Central memory CD4-positive, alpha-beta T cell (primary cell): Measurements from ENCODE around the gene PITX1.

ENCODE experiments used
- DNase-seq: peaks from one replicate; pipeline ENCODE4 v3.0.0; 2022

Gene PITX1

DNA sequence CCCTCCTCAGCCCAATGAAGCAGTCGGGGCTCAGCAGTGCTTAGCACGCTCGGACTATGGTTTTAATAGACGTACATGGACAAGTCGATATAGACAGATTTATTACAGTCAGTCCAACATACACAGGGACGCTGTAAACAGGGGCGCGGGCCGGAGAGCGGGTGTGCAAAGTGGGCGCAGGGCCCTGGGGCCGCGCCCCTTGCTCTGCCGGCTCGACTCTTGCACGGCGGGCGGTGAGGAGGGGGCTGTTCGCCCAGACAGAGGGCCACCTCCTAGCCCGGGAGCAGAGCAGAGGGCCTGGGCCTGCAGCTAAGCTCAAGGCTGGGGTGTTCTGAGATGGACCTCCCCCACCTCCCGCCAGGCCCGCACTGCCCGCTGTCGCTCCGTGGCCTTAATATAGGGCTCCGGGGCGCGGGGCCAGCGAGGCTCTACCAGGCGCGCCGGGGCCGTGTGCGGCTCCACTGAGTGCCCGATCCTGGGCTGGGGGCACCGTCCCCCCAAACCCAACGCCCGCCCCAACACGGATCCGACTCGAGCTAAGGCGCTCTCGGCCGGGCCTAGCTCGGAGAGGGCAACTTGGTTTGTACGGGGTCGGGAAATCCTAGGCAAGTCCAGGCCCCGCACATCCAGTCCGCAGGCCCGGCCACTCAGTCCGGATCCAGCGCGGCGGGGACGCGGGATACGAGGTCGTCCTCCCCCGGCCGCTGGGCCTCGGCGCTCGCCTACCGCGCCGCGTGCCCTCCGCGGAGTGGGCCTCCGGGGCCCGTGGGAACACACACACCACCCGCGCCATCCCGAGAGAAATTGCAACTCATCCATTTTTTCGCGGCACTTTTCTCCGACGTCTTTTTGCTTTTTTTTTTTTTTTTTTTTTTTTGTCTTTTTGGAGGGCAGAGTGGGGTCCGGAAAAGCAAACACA is 6.1 kb downstream of the PITX1 start:
- no peak for DNase-seq

DNA sequence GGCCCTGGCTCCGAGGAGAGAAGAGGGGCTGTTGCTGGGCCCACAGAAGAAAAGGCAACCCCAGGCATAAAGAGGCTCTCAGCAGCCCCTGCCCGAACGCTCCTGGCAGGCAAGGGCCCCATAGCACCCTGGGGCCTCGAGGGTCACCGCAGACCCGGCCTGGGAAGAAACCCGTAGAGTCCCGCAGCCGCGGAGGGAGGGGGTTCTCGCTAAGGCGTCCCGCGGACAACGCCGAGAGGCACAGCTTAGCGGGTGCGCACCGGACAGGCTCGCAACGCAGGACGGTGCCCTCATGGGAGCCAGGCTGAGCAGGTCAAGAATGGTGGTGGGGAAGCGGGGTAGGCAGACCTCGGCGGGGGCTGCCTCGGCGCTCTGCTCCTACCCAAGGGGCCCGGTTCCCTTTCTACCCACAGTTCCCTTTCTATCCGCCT is 6.7 kb downstream of the PITX1 start:
- DNase-seq = no peak

DNA sequence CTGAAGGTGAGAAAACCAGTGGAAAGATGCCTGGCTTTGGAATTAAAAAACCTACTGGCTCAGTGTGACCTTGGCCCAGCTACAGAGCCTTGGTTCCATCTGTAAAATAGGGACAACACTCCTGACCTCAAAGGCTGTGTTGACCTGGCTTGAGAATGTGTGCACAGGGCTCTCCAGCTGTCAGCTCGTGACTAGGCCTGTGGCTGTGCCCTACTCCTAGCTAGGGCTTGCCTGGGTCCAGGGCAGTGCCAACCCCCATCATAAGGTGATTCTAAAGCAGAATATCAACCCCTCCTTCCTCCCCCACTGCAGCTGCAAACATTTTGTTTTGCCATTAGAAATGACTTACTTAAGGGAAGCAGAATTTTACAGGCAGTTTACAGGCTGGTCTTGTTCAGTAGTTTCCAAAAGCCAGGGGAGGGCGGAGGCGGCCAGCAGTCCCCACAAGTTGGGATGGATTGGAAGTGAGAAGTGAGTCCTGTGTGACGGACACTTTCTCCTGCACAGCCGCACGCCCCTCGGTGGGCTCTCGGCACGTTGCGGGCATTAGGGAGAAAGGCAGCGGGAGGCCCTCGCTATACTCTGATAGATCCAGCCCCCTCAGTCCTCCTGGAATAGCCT is 7.3 kb downstream of the PITX1 start:
- DNase-seq = no peak

DNA sequence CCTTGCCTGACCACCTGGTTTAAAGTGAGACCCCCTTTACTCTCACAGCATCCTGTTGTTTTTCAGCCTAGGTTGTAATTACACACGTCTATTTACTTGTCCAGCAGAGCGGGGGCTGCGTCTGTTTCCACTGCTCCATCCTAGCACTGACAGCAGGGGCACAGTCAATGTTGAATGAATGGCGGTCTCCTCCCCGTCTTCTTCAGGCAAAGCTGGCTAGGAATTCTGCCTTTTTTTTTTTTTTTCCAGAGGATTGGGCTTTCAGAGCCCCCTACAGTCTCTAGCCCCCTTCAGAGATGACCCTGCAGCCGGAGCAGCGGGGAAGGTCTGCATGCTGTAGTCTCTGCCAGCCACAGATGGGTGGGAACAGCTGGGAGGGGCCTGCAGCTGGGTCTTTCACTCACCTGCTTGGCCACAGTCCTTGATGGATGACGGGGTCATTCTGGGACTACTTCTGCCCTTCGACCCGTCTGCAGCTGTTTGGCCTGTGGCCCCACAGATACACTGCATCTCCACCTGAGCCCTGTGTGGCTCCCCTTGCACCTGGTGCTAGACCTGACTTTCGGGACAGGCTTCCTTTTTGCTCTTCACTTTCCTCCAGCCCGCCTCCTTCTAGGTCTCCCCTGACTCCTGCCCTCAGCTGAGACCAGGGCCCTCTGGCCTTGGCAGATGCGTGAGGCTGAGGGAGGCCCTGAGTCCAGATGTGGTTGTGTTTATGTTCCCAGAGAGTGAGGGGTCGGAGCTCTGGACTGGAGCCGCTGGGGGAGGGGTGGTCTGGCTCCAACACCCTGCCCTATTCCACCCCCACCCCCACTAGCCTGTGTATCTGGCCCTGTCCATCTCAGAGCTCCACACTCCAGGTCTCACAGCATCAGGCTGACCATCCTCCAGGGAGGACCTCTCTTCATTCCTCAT is 8.0 kb downstream of the PITX1 start:
- DNase-seq = no peak

DNA sequence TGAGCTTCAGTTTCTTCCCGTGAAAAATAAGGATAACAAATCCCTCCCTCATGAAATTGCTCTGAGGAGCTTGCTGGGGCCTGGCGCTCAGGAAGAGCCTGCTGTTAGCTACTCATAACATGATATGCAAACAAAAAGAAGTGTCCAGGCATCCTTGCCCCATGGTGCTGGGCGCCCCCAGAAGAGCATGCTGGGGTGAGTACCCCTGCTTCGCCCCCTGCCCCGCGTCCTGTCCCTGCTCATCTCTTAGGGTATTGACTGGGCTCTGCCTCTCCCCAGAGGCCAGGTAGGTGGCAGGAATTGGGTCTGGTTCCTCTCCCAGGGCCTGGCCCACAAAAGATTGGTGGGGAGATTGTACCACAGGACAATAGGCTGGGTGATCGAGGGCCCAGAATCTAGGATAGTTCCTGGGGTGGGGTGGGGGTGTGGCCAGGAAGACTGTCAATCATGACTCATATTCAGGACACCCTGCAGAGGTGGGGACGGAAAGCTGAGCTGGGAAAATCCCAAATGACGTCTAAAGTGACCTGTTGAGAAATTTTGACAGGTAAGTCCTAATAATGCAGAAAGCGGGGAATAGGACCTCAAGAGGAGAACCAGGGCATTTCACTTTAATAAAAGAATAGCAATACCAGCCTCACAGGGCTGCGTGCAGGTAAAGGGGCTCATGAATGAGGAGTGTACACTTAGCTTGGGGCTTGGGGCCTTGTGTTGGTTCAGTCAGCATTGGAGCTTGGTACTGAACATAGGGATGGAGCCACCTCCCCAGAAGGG is 8.9 kb downstream of the PITX1 start:
- DNase-seq = no peak

DNA sequence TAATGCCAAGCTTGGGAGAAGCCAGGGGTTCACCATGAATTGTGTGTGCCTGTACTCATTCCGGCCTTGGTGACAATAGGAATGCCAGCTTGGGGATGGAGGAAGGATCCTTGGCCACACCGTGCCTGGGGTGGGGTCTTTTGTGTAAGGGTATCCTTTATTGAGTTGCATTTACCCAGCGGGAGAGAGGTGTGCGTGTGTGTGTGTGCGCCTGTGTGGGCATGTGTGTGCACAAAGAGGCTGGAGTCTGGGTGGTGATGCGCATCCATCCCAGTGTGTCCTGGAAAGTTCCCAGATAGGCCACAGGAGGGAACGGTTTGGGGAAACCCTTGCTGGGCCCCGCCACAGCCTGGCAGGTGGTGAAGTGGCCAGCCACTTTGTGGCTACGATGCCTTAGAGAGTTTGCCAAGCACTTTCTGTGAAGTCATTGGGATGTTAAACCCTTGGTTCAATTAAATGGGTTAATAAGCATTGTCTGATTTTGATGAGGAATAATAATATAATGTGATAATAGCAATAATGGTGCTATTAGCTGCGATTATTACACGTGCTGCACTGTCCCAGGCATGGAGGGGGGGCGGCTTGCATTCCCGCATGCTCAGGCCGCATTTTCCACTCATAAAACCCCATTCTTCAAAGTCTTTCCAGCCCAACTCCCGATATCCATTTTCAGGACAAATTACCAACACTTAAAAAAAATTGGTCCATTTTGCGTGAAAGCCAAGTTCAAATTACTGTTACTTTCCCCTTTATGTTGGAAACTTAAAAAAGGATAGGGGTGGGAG is 13.7 kb downstream of the PITX1 start:
- no peak for DNase-seq

DNA sequence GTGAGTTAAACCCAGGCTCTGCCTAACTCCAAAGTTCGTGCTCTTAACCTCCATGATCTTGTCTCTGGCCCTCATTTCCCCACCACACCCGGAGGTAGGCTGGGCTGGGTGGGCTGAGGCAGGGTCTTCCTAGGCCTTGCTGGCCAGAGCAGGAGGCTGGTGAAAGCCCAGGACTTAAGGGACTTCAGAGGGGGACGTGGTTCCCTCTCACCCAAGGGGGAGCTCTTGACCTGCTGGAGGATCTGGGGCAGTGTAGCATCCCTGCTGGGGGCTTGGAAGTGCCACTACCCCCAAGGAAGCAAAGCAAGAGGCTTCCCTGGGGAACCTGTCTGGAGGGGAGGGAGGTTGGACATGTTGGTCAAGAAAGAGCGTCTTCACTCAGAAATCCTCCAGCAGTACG is 14.7 kb downstream of the PITX1 start:
- DNase-seq = no peak

DNA sequence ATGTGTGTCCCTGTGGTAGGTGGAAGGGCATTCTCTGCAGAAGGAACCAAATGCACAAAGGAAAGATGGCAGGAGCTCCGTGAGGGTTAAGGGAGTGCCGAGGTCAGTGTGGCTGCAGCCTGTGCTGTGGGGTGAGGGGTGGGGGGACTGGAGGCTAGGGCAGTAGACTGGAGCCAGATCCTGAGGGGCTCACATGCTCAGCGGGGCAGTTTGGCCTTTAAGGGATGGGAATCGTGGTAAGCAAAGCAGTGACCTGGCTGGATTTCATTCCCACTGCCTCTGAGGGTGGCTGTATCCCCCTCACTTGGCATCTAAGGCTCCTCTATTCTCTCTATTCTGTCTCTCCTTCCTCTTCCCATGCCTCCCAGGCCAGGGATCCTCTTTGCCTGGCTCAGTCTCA is 15.6 kb downstream of the PITX1 start:
- DNase-seq = no peak

DNA sequence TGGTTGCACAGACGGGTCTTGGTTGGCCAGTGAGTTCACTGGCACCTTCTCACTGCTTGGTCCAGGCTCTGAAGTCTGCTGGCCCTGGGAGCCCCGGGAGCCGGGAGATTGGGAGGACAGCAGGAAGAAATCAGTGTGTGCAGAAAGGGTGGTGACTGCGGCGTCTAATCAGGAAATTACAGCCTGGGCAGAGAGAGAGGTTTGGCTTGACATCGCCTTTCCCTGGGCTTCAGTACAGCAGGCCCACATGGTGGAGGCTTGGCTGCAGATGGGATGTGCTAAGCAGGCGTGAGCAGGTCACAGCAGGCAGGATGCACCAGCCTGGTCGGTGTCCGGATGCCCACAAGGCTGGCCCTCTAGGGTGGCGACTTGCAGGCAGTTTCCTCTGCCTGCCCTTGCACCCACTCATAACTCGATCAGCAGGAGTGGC is 17.2 kb downstream of the PITX1 start:
- DNase-seq = no peak

DNA sequence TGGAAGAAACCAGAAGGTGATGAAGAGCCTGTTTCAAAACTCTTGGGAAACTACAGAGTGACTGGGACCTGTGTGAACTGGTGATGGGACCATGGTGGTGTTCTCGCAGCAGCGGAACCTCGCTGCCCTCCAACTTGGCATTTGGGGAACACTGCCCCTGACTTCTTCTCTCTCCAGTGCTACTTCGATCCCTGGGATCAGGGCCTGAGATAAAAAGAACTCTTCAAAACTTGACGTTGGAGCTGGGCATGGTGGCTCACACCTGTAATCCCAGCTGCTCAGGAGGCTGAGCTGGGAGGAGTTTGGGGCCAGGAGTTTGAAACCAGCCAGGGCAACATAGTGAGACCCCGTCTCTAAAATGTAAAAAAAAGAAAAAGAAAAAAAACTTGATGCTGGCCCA is 18.1 kb downstream of the PITX1 start:
- DNase-seq = no peak

DNA sequence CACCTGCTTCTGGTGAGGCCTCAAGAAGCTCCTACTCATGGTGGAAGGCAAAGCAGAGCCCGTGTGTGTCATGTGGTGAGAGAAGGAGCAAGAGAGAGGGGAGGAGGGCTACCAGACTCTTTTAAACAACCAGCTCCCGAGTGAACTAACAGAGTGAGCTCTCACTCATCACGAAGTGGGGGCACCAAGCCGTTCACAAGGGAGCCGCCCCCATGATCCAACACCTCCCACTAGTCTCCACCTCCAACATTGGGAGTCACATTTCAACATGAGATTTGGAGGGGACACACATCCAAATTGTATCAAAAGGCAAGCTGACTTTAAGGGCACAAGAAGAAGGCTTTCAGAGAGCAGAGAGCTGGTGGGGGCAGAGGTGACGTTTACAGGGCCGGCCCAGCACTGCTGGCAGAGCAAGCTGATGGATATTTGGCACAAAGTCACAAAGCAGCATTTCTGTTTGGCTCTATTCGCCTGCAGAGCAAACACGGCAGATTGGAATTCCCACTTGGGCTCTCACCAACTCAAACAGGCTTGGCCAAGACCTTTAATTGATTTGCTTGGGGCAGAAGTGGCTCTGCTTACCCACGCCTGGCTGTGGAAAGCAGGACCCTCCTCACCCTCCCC is 20.0 kb downstream of the PITX1 start:
- DNase-seq = no peak

DNA sequence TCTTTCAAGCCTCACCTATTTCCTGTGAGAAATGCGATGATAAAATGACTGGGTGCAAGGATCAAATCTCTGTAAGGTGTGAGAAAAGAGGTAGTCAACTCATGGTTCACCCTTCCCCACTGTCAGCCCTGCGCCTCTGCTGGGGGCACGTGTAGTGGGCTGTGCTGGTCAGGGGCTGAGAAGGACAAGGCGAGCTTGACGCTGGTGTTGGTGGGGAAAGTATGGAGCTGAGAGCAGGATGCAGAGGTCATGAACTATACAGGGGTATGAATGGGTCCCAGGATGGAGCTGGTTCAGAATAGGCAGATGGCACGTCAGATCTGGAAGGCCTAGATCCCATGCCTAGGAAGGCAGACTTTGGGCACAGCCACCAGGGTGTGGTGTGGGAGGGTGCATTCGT is 20.6 kb downstream of the PITX1 start:
- DNase-seq = no peak

DNA sequence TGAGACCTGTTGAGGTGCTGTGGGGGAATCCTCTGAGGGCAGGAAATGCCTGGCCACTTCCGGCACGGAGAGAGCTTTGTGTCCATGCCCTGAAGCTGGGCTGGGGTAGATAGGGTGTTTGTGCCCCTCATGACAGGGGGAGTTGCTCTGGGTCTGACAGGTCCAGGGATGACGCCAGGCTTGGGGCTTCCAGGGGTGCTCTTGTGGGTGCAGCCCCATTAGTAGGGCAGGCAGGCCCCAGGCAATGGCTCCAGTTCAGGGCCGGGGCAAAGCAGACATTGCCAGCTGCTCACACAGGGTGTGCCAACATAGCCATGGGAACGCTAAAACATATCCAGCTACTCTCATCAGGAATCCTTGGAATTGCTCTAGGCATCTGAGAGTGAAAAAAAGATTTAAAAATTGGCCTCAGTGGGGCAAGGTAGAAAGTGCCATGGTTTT is 21.1 kb downstream of the PITX1 start:
- no peak for DNase-seq

DNA sequence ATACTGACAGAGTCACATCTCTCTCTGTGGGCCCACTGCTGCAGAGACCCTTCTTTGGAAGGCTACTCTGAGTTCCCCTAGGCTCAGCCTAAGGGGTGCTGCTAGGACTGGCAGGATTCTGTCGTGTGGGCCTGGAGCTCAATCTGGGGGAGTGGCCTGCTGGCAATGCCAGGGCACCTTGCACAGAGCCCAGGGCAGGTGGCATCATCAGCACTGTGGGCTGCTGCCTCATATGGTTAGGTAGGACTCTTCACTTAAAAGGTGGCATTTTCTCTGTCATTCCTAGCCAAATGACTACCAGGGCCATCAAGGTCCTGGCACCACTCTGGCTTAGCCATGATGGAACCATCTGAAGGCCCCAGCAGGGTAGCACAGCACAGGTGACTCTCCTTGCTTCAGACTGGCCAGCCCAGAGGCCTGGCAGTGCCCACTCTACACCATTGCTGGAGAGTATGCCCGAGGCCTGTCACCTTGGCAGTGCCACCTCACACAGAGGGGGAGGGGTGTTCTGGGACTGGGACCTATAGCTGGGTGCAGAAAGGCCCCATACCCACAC is 21.9 kb downstream of the PITX1 start:
- DNase-seq = no peak

DNA sequence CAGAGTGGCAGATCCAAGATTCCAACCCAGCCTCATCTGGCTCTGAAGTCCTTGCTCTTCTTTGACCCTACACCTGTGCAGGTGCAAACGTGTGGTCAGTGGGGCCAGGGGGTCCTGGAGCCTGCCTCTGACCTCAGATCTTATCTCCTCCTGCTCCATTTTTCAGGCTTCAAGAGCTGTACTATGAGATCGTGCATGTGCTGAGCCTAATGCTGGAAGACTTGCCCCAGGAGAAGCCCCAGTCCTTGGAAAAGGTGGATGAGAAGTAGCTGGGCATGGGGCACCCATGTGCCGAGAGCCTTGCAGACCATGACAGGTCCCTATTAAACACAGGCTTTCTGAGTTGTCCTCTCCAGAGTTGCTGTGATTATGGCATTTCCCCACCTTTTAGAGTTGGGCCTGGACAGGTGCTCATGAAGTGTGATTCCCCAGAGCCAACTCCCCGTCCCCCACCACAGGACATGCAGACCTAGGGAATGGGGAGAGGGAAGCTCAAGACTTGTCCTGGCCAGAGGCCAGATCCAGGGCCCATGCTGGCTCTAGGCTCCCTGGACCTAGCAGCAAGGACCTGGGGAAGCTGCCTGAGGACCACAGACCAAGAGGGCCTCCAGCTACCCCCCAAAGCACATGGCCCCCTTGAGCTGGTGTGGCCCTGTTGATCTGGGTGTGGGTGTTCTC is 22.5 kb downstream of the PITX1 start:
- DNase-seq = no peak

DNA sequence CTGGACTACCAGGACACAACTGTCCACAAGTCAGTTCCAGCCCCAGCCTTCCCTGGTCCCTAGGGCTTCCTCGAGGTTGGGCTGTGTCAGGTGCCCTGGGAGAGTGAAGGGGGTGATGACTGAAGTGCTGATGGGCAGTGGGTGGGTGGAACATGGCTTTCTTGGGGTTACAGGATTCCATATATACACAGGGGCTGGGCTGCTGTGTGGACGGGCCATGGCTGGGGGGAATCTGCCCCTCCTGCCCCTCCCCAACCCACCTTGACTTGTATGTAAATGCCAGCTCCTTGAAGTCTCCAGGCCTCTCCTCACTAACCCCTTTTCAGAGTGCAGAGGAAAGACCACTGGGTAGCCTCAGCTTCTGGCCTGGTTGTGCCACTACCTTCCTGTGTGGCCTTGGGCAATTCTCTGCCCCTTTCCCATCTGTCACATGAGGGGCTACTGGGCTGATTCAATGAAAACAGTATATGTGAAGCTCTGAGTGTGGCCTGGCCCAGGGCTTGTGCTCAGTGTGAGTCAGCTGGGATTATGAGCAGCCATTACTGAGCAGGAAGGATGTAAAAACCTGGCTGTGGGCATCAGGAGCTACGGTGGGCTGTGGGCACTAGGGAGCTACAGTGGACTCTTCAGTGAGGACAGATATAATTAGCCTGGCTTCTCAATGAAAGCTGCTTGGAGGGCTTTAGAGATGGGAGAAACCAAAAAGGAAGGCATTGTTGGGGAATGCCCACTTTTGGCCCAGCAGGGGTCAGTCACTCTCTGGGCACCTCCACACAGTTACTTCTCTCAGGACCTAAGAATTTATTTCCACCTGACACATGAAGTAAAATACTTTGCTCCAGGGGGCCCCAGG is 23.3 kb downstream of the PITX1 start:
- DNase-seq = no peak

DNA sequence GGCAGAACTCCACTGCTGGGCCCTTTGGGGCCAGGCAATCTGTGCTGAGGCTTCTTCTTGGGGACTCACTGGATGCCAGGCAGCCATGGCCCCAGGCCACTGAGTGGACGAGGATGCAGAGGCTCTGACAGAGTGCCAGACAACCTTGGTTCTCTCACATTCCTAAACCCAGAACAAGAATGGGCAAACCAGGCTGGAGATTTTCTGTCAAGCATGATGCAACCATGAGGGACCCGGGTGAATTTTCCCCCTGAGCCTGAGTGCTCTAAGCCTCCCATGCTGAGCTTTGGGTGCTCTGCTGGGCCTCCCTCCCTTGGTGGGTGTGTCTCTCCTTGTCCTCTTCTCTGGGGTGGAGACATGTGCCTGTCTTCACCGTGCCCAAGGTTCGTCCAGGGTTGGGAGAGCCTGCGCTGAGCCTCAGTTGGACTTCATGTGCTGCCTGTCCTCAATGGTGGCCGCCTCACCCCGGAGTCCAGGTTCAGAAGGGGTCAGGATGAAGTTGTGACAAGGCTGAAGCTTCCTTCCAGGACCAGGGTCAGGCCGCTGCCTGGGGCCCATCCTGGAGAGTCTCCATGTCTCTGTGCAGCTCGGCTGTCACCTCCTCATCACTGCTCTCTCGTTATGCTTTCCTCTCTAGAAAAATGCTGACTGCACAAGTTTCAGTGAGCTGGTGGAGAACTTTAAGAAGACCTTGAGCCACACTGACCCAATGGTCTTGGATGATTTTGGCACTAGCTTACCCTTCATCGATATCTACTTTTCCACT is 24.1 kb downstream of the PITX1 start:
- no peak for DNase-seq
